Measurements from ENCODE around the gene EMX2. TPM values are rescaled to one million over a fixed set of nuclear protein-coding genes. Genes with fewer than 3 reads are reported as not detected.

Gene EMX2
- total and polyA plus RNA-seq, 10 of the 15 experiments (the other 5 are each of a cell fraction or from before 2014, with no cell fraction given): 0.12 TPM; not detected in 9

- FAIRE-seq: no peak
- peaks cover 2 to 3% of the 10 kb centered on the region in 2 experiments; a peak in 1 of 4 replicates for H3K27me3 ChIP-seq (replicated peaks in 1 of 2; ENCODE audit: control insufficient read depth in 2 of 2, insufficient read depth in 2 of 2, low read length in 1 of 2)
- H2AFZ ChIP-seq (ENCODE audit: control insufficient read depth, low read depth, low read length): no peak overlapping the region
- H3K9me3 ChIP-seq (replicated peaks; ENCODE audit: control insufficient read depth, insufficient read depth, low read length): no peaks in the 10 kb centered on the region
- ATAC-seq: no peak
- H3K36me3 ChIP-seq (ENCODE audit: control insufficient read depth in 2 of 2, insufficient read depth in 2 of 2, low read length in 1 of 2): no peaks in the 10 kb centered on the region
- no peak overlapping the region for H3K27ac ChIP-seq (ENCODE audit: control insufficient read depth, insufficient read depth)
- intact Hi-C loops (cut with micrococcal nuclease; ENCODE audit: unreplicated experiment) (loop anchor here (5.0 to 10.0 kb wide), 3 partner anchors 258 to 925 kb away; no protein-coding TSS in a partner anchor), in situ Hi-C loops (cut with MboI) (no loop called here)
- H4K20me1 ChIP-seq (ENCODE audit: control insufficient read depth, insufficient read depth): no peaks in the 10 kb centered on the region
- ChIA-PET RAD21 (ENCODE audit: unreplicated experiment) (interaction anchor here (0.6 to 4.8 kb wide), 5 partner anchors 160 to 960 kb away, joined by 3 to 71 read pairs (median 3); no protein-coding TSS in a partner anchor), CTCF (interaction anchor here (1.0 to 5.0 kb wide), 7 partner anchors 38 to 960 kb away, joined by 3 to 99 read pairs (median 30); no protein-coding TSS in a partner anchor), SMC1A (ENCODE audit: uncharacterized antibody, unreplicated experiment) (interaction anchor here (0.9 to 2.0 kb wide), 3 partner anchors 308 to 959 kb away, joined by 3 to 5 read pairs (median 3); no protein-coding TSS in a partner anchor), POLR2A (interaction anchor here (0.6 kb wide), 1 partner anchor 629 kb away, joined by 5 read pairs; no protein-coding TSS in a partner anchor)
- BruUV-seq (replicated peaks): no TSS peak
- no peak overlapping the region for H3K4me3 ChIP-seq
- H3K4me1 ChIP-seq (ENCODE audit: control insufficient read depth, insufficient read depth, low read length): no peaks in the 10 kb centered on the region
- TF ChIP-seq E2F8 (IDR thresholded peaks at IDR 0.05; ENCODE audit: low read depth, partially characterized antibody): no peak
- no peak for TF ChIP-seq SREBF1 (IDR thresholded peaks at IDR 0.05; ENCODE audit: low read length)
- TF ChIP-seq BMI1 (IDR thresholded peaks at IDR 0.05; ENCODE audit: borderline replicate concordance): no peak
- TF ChIP-seq HCFC1 (IDR thresholded peaks at IDR 0.05; ENCODE audit: low read length): no peak
- TF ChIP-seq POLR2A (IDR thresholded peaks at IDR 0.05; ENCODE audit: low read depth, low read length): no peak
- no peak for TF ChIP-seq RAD51 (IDR thresholded peaks at IDR 0.05)
- no peak for TF ChIP-seq PAX8 (IDR thresholded peaks at IDR 0.05)
- TF ChIP-seq FOXM1 (IDR thresholded peaks at IDR 0.05; ENCODE audit: low read depth, low read length): no peak
- TF ChIP-seq ETV6 (conservative IDR thresholded peaks at IDR 0.05 in 1 of 2, IDR thresholded peaks at IDR 0.05 in 1 of 2; ENCODE audit: borderline replicate concordance in 1 of 2, low read depth in 1 of 2): no peak
- TF ChIP-seq NRF1 (conservative IDR thresholded peaks at IDR 0.05; ENCODE audit: low read depth, low read length): no peak
- TF ChIP-seq YBX1 (IDR thresholded peaks at IDR 0.05): no peak
- no peak for TF ChIP-seq SIX5 (IDR thresholded peaks at IDR 0.05; ENCODE audit: low read depth, low read length, severe bottlenecking)
- TF ChIP-seq, protein P1, sequence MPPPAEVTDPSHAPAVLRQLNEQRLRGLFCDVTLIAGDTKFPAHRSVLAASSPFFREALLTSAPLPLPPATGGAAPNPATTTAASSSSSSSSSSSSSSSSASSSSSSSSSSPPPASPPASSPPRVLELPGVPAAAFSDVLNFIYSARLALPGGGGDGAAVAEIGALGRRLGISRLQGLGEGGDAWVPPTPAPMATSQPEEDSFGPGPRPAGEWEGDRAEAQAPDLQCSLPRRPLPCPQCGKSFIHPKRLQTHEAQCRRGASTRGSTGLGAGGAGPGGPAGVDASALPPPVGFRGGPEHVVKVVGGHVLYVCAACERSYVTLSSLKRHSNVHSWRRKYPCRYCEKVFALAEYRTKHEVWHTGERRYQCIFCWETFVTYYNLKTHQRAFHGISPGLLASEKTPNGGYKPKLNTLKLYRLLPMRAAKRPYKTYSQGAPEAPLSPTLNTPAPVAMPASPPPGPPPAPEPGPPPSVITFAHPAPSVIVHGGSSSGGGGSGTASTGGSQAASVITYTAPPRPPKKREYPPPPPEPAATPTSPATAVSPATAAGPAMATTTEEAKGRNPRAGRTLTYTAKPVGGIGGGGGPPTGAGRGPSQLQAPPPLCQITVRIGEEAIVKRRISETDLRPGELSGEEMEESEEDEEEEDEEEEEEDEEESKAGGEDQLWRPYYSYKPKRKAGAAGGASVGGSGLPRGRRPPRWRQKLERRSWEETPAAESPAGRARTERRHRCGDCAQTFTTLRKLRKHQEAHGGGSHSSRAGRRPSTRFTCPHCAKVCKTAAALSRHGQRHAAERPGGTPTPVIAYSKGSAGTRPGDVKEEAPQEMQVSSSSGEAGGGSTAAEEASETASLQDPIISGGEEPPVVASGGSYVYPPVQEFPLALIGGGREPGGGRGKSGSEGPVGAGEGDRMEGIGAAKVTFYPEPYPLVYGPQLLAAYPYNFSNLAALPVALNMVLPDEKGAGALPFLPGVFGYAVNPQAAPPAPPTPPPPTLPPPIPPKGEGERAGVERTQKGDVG (CRISPR knock-in tag; IDR thresholded peaks at IDR 0.05): no peak
- TF ChIP-seq YY1 (IDR thresholded peaks at IDR 0.05; ENCODE audit: low read depth, low read length): no peak
- TF ChIP-seq ZNF274 (IDR thresholded peaks at IDR 0.05; ENCODE audit: insufficient read depth, insufficient read length): no peak
- H3K4me2 ChIP-seq (ENCODE audit: control insufficient read depth, insufficient read depth): no peak overlapping the region
- no peaks in the 10 kb centered on the region for H3K79me2 ChIP-seq (ENCODE audit: control insufficient read depth, insufficient read depth, low read length)
- WGBS (ENCODE audit: insufficient coverage, insufficient replicate concordance, low lambda C conversion rate, missing lambda C conversion rate): 35% methylated on average over 11 of the region's 12 CpGs
- DNase-seq (ENCODE audit: low read depth, low spot score): no peak
- no peak overlapping the region for H3K9ac ChIP-seq (ENCODE audit: control insufficient read depth, insufficient read depth, low read length)
Observed at GRCh38 chr10:117499248-117500105, 43.1 kb upstream of the EMX2 start.

All from GM12878 (cell line).